Liver (tissue), 3 donors: ENCODE measurements around the gene TEDC1.

Experiments used
- HNF4A ChIP-seq, 2 donors: conservative IDR thresholded peaks; 2 replicates each; pipeline ENCODE4 v1.6.1; 2016; ENCODE audit warnings: antibody characterized with exemption in 2 of 2, mild to moderate bottlenecking in 2 of 2
- MAX ChIP-seq: IDR thresholded peaks from 2 replicates; pipeline ENCODE4 v1.6.1; 2016; ENCODE audit warnings: antibody characterized with exemption
- SP1 ChIP-seq: IDR thresholded peaks from 2 replicates; pipeline ENCODE4 v1.6.1; 2018; ENCODE audit warnings: antibody characterized with exemption, mild to moderate bottlenecking
- TF ChIP-seq, protein P1 (sequence below): fragments of 150-350 bp; IDR thresholded peaks from 2 replicates; pipeline ENCODE4 v1.5.1; 2017; ENCODE audit warnings: improper control_type of control experiment, low read depth, low read length; ENCODE audit not compliant: missing input control
- TF ChIP-seq, protein P2 (sequence below): IDR thresholded peaks from 2 replicates; pipeline ENCODE4 v1.6.1; 2016; ENCODE audit warnings: antibody characterized with exemption
- TF ChIP-seq, protein P3 (sequence below): IDR thresholded peaks from 2 replicates; pipeline ENCODE4 v1.6.1; 2016; ENCODE audit warnings: antibody characterized with exemption, mild to moderate bottlenecking
- donor health status: healthy.
- donor health status: healthy.

GRCh38 chr14:105476831-105477659 is 14.0 kb upstream of the TEDC1 start:
- TF ChIP-seq, protein P1, sequence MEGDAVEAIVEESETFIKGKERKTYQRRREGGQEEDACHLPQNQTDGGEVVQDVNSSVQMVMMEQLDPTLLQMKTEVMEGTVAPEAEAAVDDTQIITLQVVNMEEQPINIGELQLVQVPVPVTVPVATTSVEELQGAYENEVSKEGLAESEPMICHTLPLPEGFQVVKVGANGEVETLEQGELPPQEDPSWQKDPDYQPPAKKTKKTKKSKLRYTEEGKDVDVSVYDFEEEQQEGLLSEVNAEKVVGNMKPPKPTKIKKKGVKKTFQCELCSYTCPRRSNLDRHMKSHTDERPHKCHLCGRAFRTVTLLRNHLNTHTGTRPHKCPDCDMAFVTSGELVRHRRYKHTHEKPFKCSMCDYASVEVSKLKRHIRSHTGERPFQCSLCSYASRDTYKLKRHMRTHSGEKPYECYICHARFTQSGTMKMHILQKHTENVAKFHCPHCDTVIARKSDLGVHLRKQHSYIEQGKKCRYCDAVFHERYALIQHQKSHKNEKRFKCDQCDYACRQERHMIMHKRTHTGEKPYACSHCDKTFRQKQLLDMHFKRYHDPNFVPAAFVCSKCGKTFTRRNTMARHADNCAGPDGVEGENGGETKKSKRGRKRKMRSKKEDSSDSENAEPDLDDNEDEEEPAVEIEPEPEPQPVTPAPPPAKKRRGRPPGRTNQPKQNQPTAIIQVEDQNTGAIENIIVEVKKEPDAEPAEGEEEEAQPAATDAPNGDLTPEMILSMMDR = no peak
- TF ChIP-seq MAX = no peak
- no peak for TF ChIP-seq SP1
- TF ChIP-seq, protein P2, sequence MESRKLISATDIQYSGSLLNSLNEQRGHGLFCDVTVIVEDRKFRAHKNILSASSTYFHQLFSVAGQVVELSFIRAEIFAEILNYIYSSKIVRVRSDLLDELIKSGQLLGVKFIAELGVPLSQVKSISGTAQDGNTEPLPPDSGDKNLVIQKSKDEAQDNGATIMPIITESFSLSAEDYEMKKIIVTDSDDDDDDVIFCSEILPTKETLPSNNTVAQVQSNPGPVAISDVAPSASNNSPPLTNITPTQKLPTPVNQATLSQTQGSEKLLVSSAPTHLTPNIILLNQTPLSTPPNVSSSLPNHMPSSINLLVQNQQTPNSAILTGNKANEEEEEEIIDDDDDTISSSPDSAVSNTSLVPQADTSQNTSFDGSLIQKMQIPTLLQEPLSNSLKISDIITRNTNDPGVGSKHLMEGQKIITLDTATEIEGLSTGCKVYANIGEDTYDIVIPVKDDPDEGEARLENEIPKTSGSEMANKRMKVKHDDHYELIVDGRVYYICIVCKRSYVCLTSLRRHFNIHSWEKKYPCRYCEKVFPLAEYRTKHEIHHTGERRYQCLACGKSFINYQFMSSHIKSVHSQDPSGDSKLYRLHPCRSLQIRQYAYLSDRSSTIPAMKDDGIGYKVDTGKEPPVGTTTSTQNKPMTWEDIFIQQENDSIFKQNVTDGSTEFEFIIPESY = no peak
- no peak for TF ChIP-seq HNF4A (conservative IDR thresholded peaks at IDR 0.05)
- TF ChIP-seq, protein P3, sequence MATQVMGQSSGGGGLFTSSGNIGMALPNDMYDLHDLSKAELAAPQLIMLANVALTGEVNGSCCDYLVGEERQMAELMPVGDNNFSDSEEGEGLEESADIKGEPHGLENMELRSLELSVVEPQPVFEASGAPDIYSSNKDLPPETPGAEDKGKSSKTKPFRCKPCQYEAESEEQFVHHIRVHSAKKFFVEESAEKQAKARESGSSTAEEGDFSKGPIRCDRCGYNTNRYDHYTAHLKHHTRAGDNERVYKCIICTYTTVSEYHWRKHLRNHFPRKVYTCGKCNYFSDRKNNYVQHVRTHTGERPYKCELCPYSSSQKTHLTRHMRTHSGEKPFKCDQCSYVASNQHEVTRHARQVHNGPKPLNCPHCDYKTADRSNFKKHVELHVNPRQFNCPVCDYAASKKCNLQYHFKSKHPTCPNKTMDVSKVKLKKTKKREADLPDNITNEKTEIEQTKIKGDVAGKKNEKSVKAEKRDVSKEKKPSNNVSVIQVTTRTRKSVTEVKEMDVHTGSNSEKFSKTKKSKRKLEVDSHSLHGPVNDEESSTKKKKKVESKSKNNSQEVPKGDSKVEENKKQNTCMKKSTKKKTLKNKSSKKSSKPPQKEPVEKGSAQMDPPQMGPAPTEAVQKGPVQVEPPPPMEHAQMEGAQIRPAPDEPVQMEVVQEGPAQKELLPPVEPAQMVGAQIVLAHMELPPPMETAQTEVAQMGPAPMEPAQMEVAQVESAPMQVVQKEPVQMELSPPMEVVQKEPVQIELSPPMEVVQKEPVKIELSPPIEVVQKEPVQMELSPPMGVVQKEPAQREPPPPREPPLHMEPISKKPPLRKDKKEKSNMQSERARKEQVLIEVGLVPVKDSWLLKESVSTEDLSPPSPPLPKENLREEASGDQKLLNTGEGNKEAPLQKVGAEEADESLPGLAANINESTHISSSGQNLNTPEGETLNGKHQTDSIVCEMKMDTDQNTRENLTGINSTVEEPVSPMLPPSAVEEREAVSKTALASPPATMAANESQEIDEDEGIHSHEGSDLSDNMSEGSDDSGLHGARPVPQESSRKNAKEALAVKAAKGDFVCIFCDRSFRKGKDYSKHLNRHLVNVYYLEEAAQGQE = no peak
